Measurements from ENCODE around the gene TOX2.
A peak's percentile ranks its signal among the peaks of the same experiment; 100 is the strongest.

The TOX2 gene

DNA sequence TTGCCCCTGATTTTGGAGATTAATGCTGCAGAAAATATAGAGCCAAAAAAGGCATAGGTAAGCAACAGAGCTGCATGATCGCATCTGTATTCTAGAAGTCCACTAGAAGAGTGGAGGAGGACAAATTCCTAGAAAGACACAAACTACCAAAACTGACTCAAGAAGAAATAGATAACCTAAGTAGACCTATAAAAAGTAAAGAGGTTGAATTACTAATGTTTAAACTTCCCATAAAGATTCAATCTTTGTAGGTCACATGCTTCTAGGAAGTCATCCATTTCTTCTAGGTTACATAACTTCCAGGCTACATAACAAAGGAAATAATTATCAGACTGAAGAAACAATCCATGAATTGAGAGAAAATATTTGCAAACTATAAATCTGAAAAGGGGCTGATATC, 187.9 kb downstream of the TOX2 start:
- DNase-seq (ENCODE audit: low spot score) = no peak

DNA sequence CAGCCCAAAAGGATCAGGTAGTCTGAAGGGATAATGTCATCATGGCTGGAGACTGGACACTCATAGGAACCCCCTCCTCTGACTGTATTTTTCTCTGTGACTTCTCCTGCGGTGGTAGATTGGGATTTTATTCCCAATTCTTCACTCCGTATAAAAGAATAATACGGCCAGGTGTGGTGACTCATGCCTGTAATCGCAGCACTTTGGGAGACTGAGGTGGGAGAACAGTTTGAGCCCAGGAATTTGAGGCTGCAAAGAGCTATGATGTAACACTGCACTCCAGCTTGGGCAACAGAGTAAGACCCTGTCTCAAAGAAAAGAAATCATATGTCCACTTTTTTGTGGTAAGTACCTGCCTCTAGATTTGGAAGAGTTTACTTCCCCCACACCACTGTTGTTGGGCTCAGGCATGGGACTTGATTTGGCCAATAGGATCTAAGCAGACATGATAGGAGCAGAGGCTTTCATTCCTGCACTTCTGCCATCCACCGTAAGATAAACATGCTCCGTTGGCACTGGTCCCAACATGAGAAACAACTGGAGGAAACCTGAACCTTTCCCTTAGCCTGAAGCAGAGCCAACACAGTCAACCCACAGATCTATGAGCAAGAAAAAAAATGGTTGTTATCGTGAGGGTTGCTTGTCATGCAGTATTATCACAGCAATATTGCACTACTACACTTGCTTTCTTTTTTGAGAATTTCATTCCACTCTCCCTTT, 190.3 kb downstream of the TOX2 start:
- no peak for DNase-seq (ENCODE audit: low spot score)

DNA sequence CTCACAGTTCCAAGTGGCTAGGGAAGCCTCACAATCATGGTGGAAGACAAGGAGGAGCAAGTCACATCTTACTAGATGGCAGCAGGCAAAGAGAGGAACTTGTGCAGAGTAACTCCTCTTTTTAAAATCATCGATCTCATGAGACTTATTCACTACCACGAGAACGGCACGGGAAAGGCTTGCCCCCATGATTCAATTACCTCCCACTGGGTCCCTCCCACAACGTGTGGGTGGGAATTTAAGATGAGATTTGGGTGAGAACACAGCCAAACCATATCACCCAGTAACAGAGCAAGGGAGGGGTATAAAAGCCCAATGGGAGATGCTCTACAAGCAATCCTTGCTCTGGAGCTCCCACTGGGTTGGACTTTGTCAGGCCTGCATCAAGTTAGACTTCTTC, 192.0 kb downstream of the TOX2 start:
- DNase-seq (ENCODE audit: low spot score) = no peak

DNA sequence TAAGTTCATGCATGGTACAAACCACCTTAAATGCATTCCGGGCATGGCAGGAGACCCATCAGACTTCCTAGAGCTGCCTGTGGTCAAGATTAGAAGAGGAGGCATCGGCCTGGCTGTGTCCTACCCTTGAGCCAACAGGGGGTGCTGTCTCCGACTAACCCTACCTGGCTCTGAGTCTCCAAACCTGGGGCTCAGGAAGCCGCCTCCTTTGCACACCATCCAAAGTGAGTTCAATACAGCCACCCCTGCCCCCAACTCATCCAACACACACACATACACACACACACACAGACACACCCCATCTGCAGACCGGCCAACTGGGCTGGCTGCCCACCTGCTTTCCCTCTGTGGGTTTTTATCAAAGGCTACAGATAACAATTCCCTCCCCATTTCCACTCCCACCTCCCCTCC, 195.3 kb downstream of the TOX2 start:
- DNase-seq (ENCODE audit: low spot score) = no peak

DNA sequence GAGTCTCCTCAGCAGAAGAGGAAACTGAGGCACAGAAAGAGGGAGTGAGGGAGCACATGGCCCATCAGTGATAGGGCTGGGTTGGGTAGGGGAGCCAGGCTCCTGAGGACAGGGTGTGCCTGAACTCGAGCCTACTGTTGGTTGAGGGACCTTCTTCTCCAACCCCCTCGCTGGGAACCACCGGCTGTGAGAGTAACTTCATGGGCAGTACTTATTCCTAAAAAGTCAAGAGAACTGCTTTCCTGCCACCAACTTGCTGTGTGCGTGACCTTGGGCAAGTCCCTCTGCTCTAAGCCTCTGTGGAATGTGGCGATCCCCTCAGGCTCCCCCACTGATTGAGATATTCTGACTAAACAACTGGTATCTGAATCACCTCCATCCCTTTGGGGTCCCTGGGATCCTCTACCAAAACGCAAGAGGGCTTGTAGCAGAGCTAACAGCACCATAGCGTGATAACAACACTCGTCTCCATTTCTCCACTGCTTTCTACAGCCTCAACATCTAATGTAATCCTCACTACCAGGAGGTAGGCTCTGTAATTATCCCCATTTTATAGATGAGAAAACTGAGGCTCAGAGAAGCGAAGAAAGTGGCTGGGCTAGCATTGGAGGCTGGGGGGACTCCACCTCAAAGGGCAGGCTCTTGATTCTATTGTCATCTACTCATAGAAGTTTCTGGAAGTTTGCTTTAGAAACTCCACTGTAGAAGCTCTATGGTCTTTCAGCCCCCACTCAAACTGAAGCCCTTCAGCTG, 196.3 kb downstream of the TOX2 start:
- DNase-seq (ENCODE audit: low spot score) = no peak

DNA sequence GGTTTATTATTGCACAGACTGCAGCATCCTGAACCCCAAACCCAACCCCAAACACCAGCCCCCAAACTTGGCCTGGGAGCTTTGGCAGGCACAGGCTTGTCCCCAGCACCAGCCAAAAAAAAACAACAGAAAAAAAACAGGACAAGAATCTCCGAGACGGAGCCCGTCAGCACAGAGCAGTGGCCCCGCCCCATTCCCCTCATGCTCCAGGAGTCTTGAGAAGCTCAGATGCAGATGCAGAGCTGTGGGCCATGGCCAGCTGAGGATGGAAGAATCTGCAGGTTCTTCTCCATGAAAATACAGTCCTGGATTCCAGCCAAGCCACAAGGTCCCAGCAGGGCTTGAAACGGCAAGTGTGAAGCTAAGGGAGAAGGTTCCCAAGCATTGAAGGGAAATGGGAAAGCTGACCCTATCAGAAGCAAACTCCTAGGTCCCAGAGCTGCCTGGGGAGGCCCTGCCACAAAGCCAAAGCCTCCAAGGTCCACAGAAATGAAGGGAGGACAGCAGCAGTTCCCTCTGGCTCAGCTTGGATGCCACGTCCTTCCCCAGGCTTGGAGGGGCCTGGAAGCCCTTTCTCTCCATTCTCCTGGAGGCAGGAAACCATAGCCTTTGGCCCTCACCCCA, 197.2 kb downstream of the TOX2 start:
- peak; percentile 25 for DNase-seq (ENCODE audit: low spot score)

DNA sequence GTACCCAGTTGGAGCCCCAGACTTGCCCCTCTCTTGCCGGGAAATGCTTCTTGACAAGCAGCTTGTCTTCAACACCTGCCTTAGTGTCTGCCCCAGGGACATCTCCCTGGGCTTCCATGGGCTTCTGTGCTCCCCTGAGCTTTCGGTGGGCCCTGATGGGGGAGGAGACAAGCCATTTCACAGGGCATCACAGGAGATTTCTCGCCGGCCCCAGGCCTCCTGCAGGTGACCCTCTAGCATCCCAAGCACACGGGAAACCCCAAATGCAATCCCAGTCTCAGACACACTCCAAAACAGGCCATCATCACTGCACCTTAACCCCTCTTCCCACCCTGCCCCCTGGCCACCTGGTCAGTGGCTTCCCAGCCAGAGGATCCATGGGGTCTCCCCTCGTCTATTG, 197.8 kb downstream of the TOX2 start:
- no peak for DNase-seq (ENCODE audit: low spot score)

DNA sequence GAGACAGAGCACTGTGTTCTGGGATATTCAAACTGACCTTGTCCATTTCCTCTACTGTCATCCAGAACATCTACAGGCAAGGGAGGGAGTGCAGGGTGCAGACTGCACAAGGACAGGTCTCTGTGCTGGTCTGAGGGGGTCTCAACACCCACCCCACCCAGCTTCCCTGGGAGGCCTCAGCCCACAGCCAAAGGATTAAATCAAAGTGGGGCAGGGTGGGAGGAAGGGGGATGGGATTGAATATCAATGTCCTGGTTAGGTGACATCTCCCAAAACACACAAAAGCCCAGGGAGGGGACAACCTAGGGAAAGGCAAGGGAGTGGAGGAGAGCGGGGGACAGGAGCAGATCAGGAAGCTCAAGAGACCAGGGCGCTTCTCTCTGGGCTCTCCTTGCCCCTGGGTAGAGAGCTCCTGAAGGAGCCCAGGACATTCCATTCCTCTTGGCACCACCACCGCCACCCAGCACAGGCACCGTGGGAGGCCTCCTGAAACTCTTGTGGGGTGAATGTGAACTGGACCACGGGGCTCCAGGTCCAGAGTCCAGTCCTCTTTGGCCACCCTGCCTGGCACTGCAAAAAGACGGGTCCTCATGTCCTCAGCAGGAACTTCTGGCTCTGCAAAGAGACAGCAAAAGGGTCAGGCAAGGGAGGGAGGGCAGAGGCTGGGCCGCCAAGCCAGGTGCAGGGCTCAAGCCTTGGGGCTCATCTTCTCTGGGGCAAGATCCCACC, 198.4 kb downstream of the TOX2 start:
- DNase-seq (ENCODE audit: low spot score) = no peak

DNA sequence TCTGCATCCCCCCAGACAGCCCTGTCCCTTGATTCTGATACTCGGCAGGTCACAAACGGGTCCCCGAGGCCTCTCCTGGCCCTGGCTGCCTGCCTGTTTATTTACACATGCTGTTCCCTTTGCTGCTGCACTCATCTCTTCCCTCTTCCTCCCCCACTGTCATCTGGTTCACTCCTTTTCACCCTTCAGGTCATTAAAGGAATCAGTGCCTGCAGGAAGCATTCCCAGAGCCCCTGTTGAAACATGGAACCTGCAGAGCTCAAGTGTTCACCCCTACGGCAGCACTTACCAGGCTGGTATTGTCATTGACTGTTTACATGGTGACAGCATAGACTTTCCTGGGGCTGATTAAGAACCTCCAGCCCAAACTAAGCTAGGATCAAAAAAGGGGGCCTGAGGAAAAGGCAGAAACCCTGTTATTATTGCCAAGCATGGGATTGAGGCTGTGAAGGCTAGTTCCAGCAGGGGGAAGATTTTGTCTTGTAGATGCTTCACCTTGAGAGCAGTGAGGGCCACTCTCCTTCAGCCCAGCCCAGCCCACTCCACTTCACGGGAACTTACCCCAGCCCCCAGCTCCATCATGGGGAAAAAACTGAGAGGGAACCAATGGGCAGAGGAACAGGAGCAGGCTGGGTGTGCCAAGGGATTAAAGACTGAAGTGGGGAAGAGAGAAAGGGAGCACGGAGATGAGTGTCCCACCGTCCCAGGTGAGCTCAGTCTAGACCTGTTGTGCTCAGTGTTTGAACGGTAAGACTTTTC, 199.1 kb downstream of the TOX2 start:
- no peak for DNase-seq (ENCODE audit: low spot score)

DNA sequence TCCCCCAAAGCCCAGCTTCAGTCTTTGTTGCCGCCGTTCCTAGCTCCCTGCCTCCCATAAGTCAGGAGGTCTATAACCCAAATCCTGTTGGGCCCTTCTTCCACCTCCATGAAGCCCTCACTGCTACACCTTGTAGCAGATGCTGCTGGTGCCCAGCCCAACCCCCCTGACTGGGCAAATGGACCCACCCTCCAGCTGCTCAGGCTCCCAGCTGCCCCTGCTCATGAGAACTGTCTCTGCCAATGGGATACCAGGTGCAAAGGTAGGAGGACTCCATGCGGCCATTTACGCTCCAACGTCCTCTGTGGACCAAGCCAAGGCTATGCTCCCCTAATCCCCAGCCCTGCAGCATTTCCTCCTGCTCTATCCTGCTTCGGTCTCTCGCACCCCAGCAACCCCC, 200.5 kb downstream of the TOX2 start:
- no peak for DNase-seq (ENCODE audit: low spot score)

DNA sequence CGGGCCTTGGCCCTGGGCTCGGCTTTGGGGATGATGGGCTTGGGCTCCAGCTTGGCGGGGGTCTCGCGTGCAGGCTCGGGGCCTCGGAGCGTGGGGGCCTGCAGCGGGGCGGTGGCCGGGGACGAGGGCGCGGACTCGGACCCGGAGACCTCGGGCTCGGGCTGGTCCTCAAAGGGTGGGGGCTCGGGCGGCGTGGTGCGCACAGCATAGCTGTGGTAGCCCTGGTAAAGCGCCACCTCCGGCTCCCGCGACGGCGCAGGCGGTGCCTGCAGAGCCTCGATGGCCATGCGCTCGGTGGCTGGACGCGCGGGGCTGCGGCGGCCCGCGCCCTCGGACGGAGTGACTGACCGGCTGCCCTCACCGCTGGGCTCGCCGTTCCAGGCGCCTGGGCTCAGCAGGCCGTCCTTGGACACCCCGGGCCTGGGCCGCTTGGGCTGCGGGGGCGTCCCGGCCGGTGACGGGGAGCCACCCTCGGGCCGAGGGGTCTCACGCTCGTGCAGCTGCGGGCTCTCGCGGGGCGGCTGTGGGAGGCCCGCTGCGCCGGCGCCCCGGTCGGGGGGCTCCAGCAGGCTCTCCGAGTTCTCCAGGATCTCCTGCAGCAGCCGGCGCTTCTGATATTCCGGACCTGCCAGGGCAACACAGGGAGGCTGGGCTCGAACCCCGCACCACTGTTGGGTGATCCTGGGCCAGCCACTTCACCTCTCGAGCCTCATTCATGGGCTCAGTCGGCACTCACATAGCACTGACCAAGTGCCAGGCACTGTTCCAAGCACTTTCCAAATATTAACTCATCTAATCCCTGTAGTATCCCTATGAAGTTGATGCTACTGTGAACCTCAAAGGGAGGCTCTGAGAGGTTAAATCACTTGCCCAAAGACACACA, 201.4 kb downstream of the TOX2 start:
- DNase-seq (ENCODE audit: low spot score) = no peak

DNA sequence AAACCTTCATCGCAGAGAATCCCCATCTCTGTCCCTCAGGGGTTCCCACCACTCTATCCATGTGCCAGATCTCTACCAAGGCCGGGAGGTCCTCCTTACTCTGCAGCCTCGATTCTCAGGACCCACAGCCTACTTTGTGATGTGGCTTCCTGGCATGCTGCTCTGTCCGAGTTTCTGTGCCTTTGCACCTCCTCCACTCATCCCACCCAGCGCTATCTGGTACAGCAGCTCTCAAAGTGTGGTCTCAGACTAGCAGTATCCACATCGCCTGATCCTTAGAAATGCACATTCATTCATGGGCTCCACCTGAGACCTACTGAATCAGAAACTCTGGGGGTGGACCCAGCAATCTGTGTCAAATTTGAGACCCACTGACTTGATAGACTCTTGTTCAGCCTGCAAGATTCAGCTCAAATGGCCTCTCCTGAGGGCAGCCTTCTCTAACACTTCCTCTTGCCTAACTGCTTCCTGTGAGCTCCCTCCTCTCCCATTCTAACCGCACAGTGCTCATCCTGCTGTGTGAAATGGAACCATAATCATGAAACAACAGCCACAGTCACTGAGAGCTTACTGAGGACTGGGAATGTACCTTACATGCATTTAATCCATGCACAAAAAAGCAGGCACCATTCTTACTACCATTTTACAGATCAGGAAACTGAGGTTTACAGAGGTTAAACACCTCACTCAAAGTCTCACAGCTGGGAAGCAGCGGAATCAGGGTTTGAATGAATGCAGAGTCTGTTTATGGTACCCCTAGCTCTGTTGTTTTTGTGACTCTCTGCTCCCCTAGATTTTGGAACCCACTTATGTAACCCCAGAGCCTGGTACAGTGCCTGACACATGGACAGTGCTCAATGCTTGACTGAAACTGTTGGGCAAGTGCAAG, 202.9 kb downstream of the TOX2 start:
- DNase-seq (ENCODE audit: low spot score) = no peak

DNA sequence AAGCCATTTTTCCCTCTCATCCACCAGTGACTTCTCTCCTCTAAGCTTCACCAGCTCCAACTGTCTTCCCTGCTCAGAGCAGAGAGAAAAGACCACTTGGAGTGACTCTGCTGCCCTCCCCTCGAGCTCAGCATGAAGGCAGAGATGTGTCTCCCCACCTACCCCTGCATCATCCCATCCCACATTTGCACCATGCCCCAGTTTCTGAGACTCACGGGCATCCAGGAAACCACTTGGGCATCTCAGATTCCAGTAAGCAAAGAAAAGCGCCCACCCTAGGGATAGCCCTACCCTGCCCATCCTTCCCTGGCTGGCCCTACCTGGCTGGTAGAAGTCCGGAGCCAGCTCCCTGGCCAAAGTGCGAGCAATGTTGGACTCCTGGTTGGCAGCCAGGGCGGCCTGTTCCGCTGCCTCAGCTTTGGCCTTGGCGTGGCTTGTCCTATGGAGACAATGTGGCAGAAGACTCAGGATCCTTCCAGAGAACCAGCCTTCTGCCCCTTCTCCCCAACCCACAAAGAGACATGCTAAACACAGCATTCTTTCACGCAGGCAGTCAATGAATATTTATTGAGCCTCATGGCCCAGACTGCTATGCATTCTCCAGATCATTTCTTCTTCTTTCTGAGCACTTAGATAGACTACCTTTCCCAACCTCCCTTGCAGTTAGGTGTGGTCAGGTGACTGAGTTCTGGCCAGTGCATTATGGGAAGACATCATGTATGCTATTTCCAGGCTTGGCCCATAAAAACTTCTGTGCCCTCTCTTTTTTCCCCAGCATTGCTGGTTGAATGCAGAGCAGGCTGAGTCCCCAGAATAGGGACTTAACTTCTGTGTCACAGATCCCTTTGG, 203.8 kb downstream of the TOX2 start:
- no peak for DNase-seq (ENCODE audit: low spot score)

Data from GM03348 (cell line).